Caco-2 (cell line): ENCODE data around the gene BLNK. TPM values are rescaled to one million over a fixed set of nuclear protein-coding genes. Genes with fewer than 3 reads are reported as not detected.

ENCODE experiments used
- BruUV-seq: library from RNA; stranded (reverse); fragments of 400-500 nt; replicated peaks from 2 replicates; lab custom pipeline; 2021; lab: Mats Ljungman, UMichigan
- CTCF ChIA-PET: fragments of 300-600 bp; sonication (Branson Sonifier 250); formaldehyde crosslinking; loops from one replicate; lab custom pipeline; 2022; ENCODE audit warnings: antibody characterized with exemption; lab: Charles Lee
- POLR2A ChIA-PET: fragments of 300-600 bp; sonication (Branson Sonifier 250); formaldehyde crosslinking; loops from one replicate; lab custom pipeline; 2022; ENCODE audit warnings: antibody characterized with exemption; lab: Charles Lee
- DNase-seq, 2 experiments: peaks; one replicate each; pipeline versions ENCODE4 v3.0.0 to v3.0.0-alpha.2; 2020 to 2022
- H3K27me3 ChIP-seq: replicated peaks from 2 replicates; pipeline ENCODE4 v1.6.0; 2011; ENCODE audit warnings: low read length; ENCODE audit not compliant: control insufficient read depth, insufficient read depth
- H3K36me3 ChIP-seq: 2 replicates; pipeline ENCODE4 v1.5.1; 2011; ENCODE audit warnings: low read length; ENCODE audit not compliant: control insufficient read depth, insufficient read depth
- H3K4me1 ChIP-seq: fragments of 250-450 bp; sonication (Bioruptor Pico); 2 replicates; pipeline ENCODE4 v1.5.1; 2020; ENCODE audit warnings: mild to moderate bottlenecking
- H3K4me3 ChIP-seq: 2 replicates; pipeline ENCODE4 v1.5.1; 2011; ENCODE audit warnings: low read depth, mild to moderate bottlenecking, control low read depth, low read length
- H3K9me3 ChIP-seq: fragments of 250-450 bp; sonication (Bioruptor Pico); 2 replicates; pipeline ENCODE4 v1.5.1; 2020; ENCODE audit warnings: mild to moderate bottlenecking, moderate library complexity
- H3K27ac Mint-ChIP-seq: one replicate; pipeline ENCODE4 v1.8.0; 2022; ENCODE audit warnings: mixed read lengths; ENCODE audit not compliant: unreplicated experiment
- H3K27me3 Mint-ChIP-seq: one replicate; pipeline ENCODE4 v1.8.0; 2022; ENCODE audit warnings: mixed read lengths; ENCODE audit not compliant: insufficient read depth, unreplicated experiment
- H3K36me3 Mint-ChIP-seq: one replicate; pipeline ENCODE4 v1.8.0; 2022; ENCODE audit warnings: mild to moderate bottlenecking, mixed read lengths; ENCODE audit not compliant: insufficient read depth, unreplicated experiment
- H3K4me1 Mint-ChIP-seq: one replicate; pipeline ENCODE4 v1.8.0; 2022; ENCODE audit warnings: low read depth, mixed read lengths; ENCODE audit not compliant: unreplicated experiment
- H3K4me3 Mint-ChIP-seq: one replicate; pipeline ENCODE4 v1.8.0; 2022; ENCODE audit warnings: mild to moderate bottlenecking, moderate library complexity, mixed read lengths; ENCODE audit not compliant: unreplicated experiment
- H3K9me3 Mint-ChIP-seq: one replicate; pipeline ENCODE4 v1.8.0; 2022; ENCODE audit warnings: mixed read lengths; ENCODE audit not compliant: unreplicated experiment
- intact Hi-C: fragments of 100-400 bp; cut with micrococcal nuclease; formaldehyde crosslinking; loops from one replicate; pipeline ENCODE4 v1.10.0; 2022; ENCODE audit not compliant: unreplicated experiment
- total RNA-seq: library from RNA; stranded (reverse); gene quantifications from 2 replicates; pipeline ENCODE4 v1.2.3, GENCODE V29; 2022
- TF ChIP-seq, protein P1 (sequence below), 2 experiments: fragments of 200-600 bp in 1 of 2; IDR thresholded peaks; 1 replicate in 1 of 2; 2 replicates in 1 of 2; pipeline versions ENCODE4 v1.5.1 to v1.8.0; 2011 to 2022; ENCODE audit warnings: antibody characterized with exemption in 1 of 2, control low read depth in 1 of 2, inconsistent platforms in 1 of 2, low read depth in 1 of 2, low read length in 1 of 2, mild to moderate bottlenecking in 1 of 2, moderate library complexity in 1 of 2; ENCODE audit not compliant: insufficient read depth in 1 of 2, severe bottlenecking in 1 of 2, unreplicated experiment in 1 of 2

Gene BLNK
- total RNA-seq, 1 experiment from 2014 or later, result 0.36 TPM

DNA sequence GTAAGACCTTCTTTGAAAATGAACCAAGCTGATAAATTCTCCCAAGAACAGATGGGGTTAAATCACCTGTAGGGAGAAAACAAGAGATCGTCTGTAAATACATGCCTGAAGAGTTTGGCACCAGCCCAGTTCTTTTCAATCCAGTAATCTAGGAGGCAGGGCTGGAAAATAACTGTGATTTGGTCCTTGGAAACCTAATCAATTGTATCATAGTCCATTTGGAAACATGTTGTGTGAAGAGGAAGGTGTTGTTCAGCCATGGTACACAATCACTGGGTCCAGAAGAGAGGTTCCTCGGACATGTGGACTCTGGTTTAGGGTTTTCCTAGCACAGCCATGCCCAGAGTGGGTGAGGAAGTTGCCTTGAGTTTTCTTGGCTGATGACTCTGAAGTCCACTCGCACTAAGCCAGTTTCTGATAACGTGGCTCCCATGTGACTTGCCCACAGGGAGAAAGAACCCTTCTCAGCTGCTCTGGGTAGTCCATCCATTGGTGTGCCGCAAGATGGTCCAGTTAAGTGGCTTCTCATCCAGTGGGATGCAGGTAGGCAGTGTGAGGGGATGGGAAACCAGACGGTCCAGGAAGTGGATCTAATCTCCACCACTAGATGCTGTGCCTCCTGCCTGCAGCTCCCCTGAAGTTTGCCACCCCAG, 5.1 kb downstream of the BLNK start:
- H3K27me3 Mint-ChIP-seq, result no peaks in the 10 kb centered on the region

DNA sequence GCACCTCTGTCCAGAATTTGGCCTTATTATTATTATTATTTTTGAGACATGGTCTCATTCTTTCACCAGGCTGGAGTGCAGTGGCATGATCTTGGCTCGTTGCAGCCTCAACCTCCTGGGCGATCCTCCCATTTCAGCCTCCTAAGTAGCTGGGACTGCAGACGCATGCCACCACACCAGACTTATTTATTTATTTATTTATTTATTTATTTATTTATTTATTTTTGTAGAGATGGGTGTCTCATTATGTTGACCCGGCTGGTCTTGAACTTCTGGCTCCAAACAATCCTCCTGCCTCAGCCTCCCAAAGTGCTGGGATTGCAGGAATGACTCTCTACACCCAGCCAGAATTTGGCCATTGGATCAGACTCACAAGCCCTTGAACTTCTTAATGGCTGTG, 6.4 kb downstream of the BLNK start:
- Mint-ChIP-seq H3K27ac (no peak overlapping the region), H3K27me3 (no peaks in the 10 kb centered on the region), H3K4me3 (no peak overlapping the region), H3K9me3 (no peaks in the 10 kb centered on the region), H3K4me1 (peaks cover 9% of the 10 kb centered on the region), H3K36me3 (no peaks in the 10 kb centered on the region)
- TF ChIP-seq, protein P1, sequence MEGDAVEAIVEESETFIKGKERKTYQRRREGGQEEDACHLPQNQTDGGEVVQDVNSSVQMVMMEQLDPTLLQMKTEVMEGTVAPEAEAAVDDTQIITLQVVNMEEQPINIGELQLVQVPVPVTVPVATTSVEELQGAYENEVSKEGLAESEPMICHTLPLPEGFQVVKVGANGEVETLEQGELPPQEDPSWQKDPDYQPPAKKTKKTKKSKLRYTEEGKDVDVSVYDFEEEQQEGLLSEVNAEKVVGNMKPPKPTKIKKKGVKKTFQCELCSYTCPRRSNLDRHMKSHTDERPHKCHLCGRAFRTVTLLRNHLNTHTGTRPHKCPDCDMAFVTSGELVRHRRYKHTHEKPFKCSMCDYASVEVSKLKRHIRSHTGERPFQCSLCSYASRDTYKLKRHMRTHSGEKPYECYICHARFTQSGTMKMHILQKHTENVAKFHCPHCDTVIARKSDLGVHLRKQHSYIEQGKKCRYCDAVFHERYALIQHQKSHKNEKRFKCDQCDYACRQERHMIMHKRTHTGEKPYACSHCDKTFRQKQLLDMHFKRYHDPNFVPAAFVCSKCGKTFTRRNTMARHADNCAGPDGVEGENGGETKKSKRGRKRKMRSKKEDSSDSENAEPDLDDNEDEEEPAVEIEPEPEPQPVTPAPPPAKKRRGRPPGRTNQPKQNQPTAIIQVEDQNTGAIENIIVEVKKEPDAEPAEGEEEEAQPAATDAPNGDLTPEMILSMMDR (IDR thresholded peaks at IDR 0.05; ENCODE audit: insufficient read depth in 1 of 2, low read depth in 1 of 2, low read length in 1 of 2, severe bottlenecking in 1 of 2, unreplicated experiment in 1 of 2), result no peak
- no peaks in the 10 kb centered on the region for H3K27me3 ChIP-seq
- CTCF ChIA-PET, result no interaction called here
- no peak for DNase-seq
- peaks cover 4% of the 10 kb centered on the region; the same call in 1 of the 2 replicates for H3K4me1 ChIP-seq
- no peak overlapping the region for H3K4me3 ChIP-seq
- intact Hi-C loops, result no loop called here
- POLR2A ChIA-PET, result no interaction called here
- BruUV-seq, result no TSS peak
- no peaks in the 10 kb centered on the region for H3K9me3 ChIP-seq
- no peaks in the 10 kb centered on the region for H3K36me3 ChIP-seq

More for the DNA sequence above, 5.1 kb downstream of the BLNK start:
- Mint-ChIP-seq H3K36me3 (no peaks in the 10 kb centered on the region), H3K27ac (no peak overlapping the region), H3K4me3 (no peak overlapping the region), H3K4me1 (peaks cover 9% of the 10 kb centered on the region), H3K9me3 (no peaks in the 10 kb centered on the region)
- H3K27me3 ChIP-seq, result no peaks in the 10 kb centered on the region
- H3K9me3 ChIP-seq, result no peaks in the 10 kb centered on the region
- intact Hi-C loops, result no loop called here
- ChIA-PET CTCF (interaction anchor here (0.6 kb wide), 1 partner anchor 21 kb away, joined by 3 read pairs; no protein-coding TSS in a partner anchor), POLR2A (no interaction called here)
- TF ChIP-seq, protein P1 (IDR thresholded peaks at IDR 0.05; ENCODE audit: insufficient read depth in 1 of 2, low read depth in 1 of 2, low read length in 1 of 2, severe bottlenecking in 1 of 2, unreplicated experiment in 1 of 2), result no peak
- no peaks in the 10 kb centered on the region for H3K36me3 ChIP-seq
- no TSS peak for BruUV-seq
- no peak overlapping the region for H3K4me3 ChIP-seq
- no peak for DNase-seq
- H3K4me1 ChIP-seq, result peaks cover 4% of the 10 kb centered on the region; the same call in 1 of the 2 replicates

DNA sequence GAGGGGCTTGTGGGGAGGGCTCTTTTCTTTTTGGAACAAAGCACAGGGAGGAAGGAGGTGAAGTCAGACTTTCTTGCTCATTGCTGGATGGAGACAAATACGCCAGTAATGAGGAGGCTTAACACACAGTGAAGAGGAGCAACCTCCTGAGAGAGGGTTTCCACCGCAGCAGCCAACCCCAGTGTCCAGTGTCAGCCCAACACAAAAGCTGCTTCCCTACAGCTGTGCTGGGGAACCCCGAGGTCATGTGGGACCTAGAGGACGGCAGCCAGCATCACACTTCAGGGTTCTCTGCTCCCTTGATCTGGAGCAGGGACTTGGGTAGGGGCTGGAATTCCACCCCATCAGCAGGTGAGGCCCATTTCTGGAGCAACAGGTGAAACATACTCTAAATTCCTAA, 7.7 kb downstream of the BLNK start:
- intact Hi-C loops, result no loop called here
- Mint-ChIP-seq H3K4me1 (peaks cover 9% of the 10 kb centered on the region), H3K4me3 (no peak overlapping the region), H3K27ac (no peak overlapping the region), H3K27me3 (no peaks in the 10 kb centered on the region), H3K9me3 (no peaks in the 10 kb centered on the region), H3K36me3 (no peaks in the 10 kb centered on the region)
- Histone ChIP-seq H3K36me3 (no peaks in the 10 kb centered on the region), H3K27me3 (no peaks in the 10 kb centered on the region), H3K4me3 (no peak overlapping the region), H3K9me3 (no peaks in the 10 kb centered on the region), H3K4me1 (peaks cover 4% of the 10 kb centered on the region; the same call in 1 of the 2 replicates)
- POLR2A ChIA-PET, result no interaction called here
- CTCF ChIA-PET, result no interaction called here
- BruUV-seq, result no TSS peak
- no peak for DNase-seq
- TF ChIP-seq, protein P1 (IDR thresholded peaks at IDR 0.05; ENCODE audit: insufficient read depth in 1 of 2, low read depth in 1 of 2, low read length in 1 of 2, severe bottlenecking in 1 of 2, unreplicated experiment in 1 of 2), result no peak
